Effector memory CD8-positive, alpha-beta T cell (primary cell): ENCODE results near the gene KIF5C.
A peak's percentile ranks its signal among the peaks of the same experiment; 100 is the strongest.

Source experiments
- ATAC-seq: fragments of 150-1000 bp; cut with Tn5 transposase; replicated peaks from 2 replicates; pipeline ENCODE4 v1.10.0; 2021; ENCODE audit warnings: mild to moderate bottlenecking, moderate library complexity
- DNase-seq, 3 experiments: peaks; one replicate each; pipeline ENCODE4 v3.0.0; 2021
- H3K27ac Mint-ChIP-seq, 2 donors: one replicate each; pipeline ENCODE4 v1.8.0; 2022; ENCODE audit warnings: mild to moderate bottlenecking in 2 of 2, mixed read lengths in 2 of 2, moderate library complexity in 2 of 2
- H3K27me3 Mint-ChIP-seq, 2 donors: one replicate each; pipeline ENCODE4 v1.8.0; 2022; ENCODE audit warnings: mixed read lengths in 2 of 2
- H3K36me3 Mint-ChIP-seq: one replicate; pipeline ENCODE4 v1.8.0; 2022; ENCODE audit warnings: mild to moderate bottlenecking, moderate library complexity, mixed read lengths; ENCODE audit not compliant: insufficient read depth
- H3K4me1 Mint-ChIP-seq, 2 donors: one replicate each; pipeline ENCODE4 v1.8.0; 2022; ENCODE audit warnings: low read depth in 2 of 2, mixed read lengths in 2 of 2
- H3K4me3 Mint-ChIP-seq, 2 donors: one replicate each; pipeline ENCODE4 v1.8.0; 2022; ENCODE audit warnings: mild to moderate bottlenecking in 2 of 2, mixed read lengths in 2 of 2, moderate library complexity in 2 of 2
- H3K9me3 Mint-ChIP-seq, 2 donors: one replicate each; pipeline ENCODE4 v1.8.0; 2022; ENCODE audit warnings: mixed read lengths in 2 of 2

KIF5C gene

GRCh38 chr2:149009576-149010461 lies 134.8 kb downstream of the KIF5C start:
- peaks cover 20% of the 10 kb centered on the region for H3K36me3 Mint-ChIP-seq
- H3K4me3 Mint-ChIP-seq = no peak overlapping the region
- no peaks in the 10 kb centered on the region for H3K27me3 Mint-ChIP-seq
- ATAC-seq (no peak), DNase-seq (no peak)
- H3K9me3 Mint-ChIP-seq = no peaks in the 10 kb centered on the region
- H3K4me1 Mint-ChIP-seq = no peaks in the 10 kb centered on the region
- no peak overlapping the region for H3K27ac Mint-ChIP-seq

GRCh38 chr2:149012545-149012944 lies 137.5 kb downstream of the KIF5C start:
- H3K4me1 Mint-ChIP-seq = peaks cover 4 to 5% of the 10 kb centered on the region in 2 donors
- H3K9me3 Mint-ChIP-seq = no peaks in the 10 kb centered on the region

GRCh38 chr2:149015501-149015900 lies 140.5 kb downstream of the KIF5C start:
- H3K27ac Mint-ChIP-seq = no peak overlapping the region
- DNase-seq = no peak
- no peaks in the 10 kb centered on the region for H3K9me3 Mint-ChIP-seq
- H3K27me3 Mint-ChIP-seq = peaks cover 0 to 14% of the 10 kb centered on the region in 2 donors
- peaks cover 13% of the 10 kb centered on the region for H3K36me3 Mint-ChIP-seq
- peaks cover 4 to 5% of the 10 kb centered on the region in 2 donors for H3K4me1 Mint-ChIP-seq
- ATAC-seq = no peak
- H3K4me3 Mint-ChIP-seq = no peak overlapping the region

More at GRCh38 chr2:149012545-149012944, 137.5 kb downstream of the KIF5C start:
- H3K4me3 Mint-ChIP-seq = no peak overlapping the region
- ATAC-seq = no peak
- peaks cover 16% of the 10 kb centered on the region for H3K36me3 Mint-ChIP-seq
- DNase-seq = no peak
- peaks cover 0 to 14% of the 10 kb centered on the region in 2 donors for H3K27me3 Mint-ChIP-seq
- no peak overlapping the region for H3K27ac Mint-ChIP-seq

- Mint-ChIP-seq H3K9me3 (no peaks in the 10 kb centered on the region), H3K4me1 (peaks cover 4 to 5% of the 10 kb centered on the region in 2 donors), H3K36me3 (peaks cover 13% of the 10 kb centered on the region), H3K27me3 (peaks cover 0 to 14% of the 10 kb centered on the region in 2 donors), H3K4me3 (no peak overlapping the region), H3K27ac (no peak overlapping the region)
- no peak for DNase-seq
- ATAC-seq = no peak
These were observed 141.0 kb downstream of the KIF5C start for GRCh38 chr2:149015926-149016563.

GRCh38 chr2:149017116-149017985 lies 142.3 kb downstream of the KIF5C start:
- H3K27me3 Mint-ChIP-seq = peaks cover 0 to 14% of the 10 kb centered on the region in 2 donors
- H3K9me3 Mint-ChIP-seq = no peaks in the 10 kb centered on the region
- H3K4me1 Mint-ChIP-seq = peaks cover 4 to 5% of the 10 kb centered on the region in 2 donors
- H3K27ac Mint-ChIP-seq = peak overlapping the region in 1 of 2 donors; percentile 11
- peak; percentile 67 to 73 (median 69) for DNase-seq
- peaks cover 6% of the 10 kb centered on the region for H3K36me3 Mint-ChIP-seq
- no peak overlapping the region for H3K4me3 Mint-ChIP-seq
- ATAC-seq = peak; percentile 81

- ATAC-seq (no peak), DNase-seq (no peak)
- H3K36me3 Mint-ChIP-seq = peaks cover 3% of the 10 kb centered on the region
- H3K4me3 Mint-ChIP-seq = no peak overlapping the region
- H3K4me1 Mint-ChIP-seq = peaks cover 4 to 5% of the 10 kb centered on the region in 2 donors
- H3K27ac Mint-ChIP-seq = no peak overlapping the region
- no peaks in the 10 kb centered on the region for H3K9me3 Mint-ChIP-seq
- H3K27me3 Mint-ChIP-seq = peaks cover 0 to 14% of the 10 kb centered on the region in 2 donors
These were observed 144.0 kb downstream of the KIF5C start for GRCh38 chr2:149018981-149019380.

GRCh38 chr2:149019768-149020167 lies 144.7 kb downstream of the KIF5C start:
- DNase-seq (no peak), ATAC-seq (no peak)
- peaks cover 0 to 14% of the 10 kb centered on the region in 2 donors for H3K27me3 Mint-ChIP-seq
- no peak overlapping the region for H3K4me3 Mint-ChIP-seq
- peaks cover 4 to 5% of the 10 kb centered on the region in 2 donors for H3K4me1 Mint-ChIP-seq
- H3K9me3 Mint-ChIP-seq = no peaks in the 10 kb centered on the region
- H3K27ac Mint-ChIP-seq = peak overlapping the region in 1 of 2 donors; percentile 55
- H3K36me3 Mint-ChIP-seq = peaks cover 3% of the 10 kb centered on the region

- Mint-ChIP-seq H3K9me3 (no peaks in the 10 kb centered on the region), H3K4me1 (peaks cover 4 to 5% of the 10 kb centered on the region in 2 donors), H3K4me3 (no peak overlapping the region), H3K27me3 (peaks cover 0 to 14% of the 10 kb centered on the region in 2 donors), H3K36me3 (peaks cover 3% of the 10 kb centered on the region), H3K27ac (peak overlapping the region in 1 of 2 donors; percentile 55)
- DNase-seq (no peak), ATAC-seq (no peak)
These were observed 145.4 kb downstream of the KIF5C start for GRCh38 chr2:149020432-149020851.

GRCh38 chr2:149021271-149021719 lies 146.3 kb downstream of the KIF5C start:
- Mint-ChIP-seq H3K9me3 (no peaks in the 10 kb centered on the region), H3K27me3 (peaks cover 0 to 9% of the 10 kb centered on the region in 2 donors), H3K4me1 (peaks cover 4 to 5% of the 10 kb centered on the region in 2 donors), H3K27ac (no peak overlapping the region), H3K36me3 (peaks cover 3% of the 10 kb centered on the region), H3K4me3 (no peak overlapping the region)
- DNase-seq (no peak), ATAC-seq (no peak)

- no peak overlapping the region for H3K27ac Mint-ChIP-seq
- H3K36me3 Mint-ChIP-seq = peaks cover 3% of the 10 kb centered on the region
- no peak for DNase-seq
- peaks cover 0 to 5% of the 10 kb centered on the region in 2 donors for H3K27me3 Mint-ChIP-seq
- no peak for ATAC-seq
- no peaks in the 10 kb centered on the region for H3K9me3 Mint-ChIP-seq
- no peak overlapping the region for H3K4me3 Mint-ChIP-seq
- peaks cover 4 to 5% of the 10 kb centered on the region in 2 donors for H3K4me1 Mint-ChIP-seq
These were observed 146.7 kb downstream of the KIF5C start for GRCh38 chr2:149021761-149022160.

GRCh38 chr2:149023091-149023490 lies 148.1 kb downstream of the KIF5C start:
- Mint-ChIP-seq H3K36me3 (peaks cover 3% of the 10 kb centered on the region), H3K9me3 (no peaks in the 10 kb centered on the region), H3K27me3 (no peaks in the 10 kb centered on the region), H3K27ac (no peak overlapping the region), H3K4me3 (no peak overlapping the region), H3K4me1 (no peaks in the 10 kb centered on the region)
- no peak for ATAC-seq
- DNase-seq = no peak

GRCh38 chr2:149027590-149028250 lies 152.7 kb downstream of the KIF5C start:
- no peak overlapping the region for H3K27ac Mint-ChIP-seq
- H3K4me1 Mint-ChIP-seq = peaks cover 0 to 4% of the 10 kb centered on the region in 2 donors
- no peaks in the 10 kb centered on the region for H3K36me3 Mint-ChIP-seq
- no peak overlapping the region for H3K4me3 Mint-ChIP-seq
- ATAC-seq (no peak), DNase-seq (no peak)
- H3K27me3 Mint-ChIP-seq = peaks cover 0 to 17% of the 10 kb centered on the region in 2 donors
- H3K9me3 Mint-ChIP-seq = no peaks in the 10 kb centered on the region
